Upper lobe of left lung (tissue), 4 donors: Measurements from ENCODE around the gene SLC25A1.

Experiments
- EP300 ChIP-seq, 4 donors: sonication (generic); formaldehyde crosslinking; IDR thresholded peaks; one replicate each; pipeline ENCODE4 v1.5.1; 2017; ENCODE audit warnings: antibody characterized with exemption in 4 of 4, control low read depth in 2 of 4
- POLR2A ChIP-seq, 4 donors: fragments of 450-650 bp; IDR thresholded peaks; one replicate each; pipeline ENCODE4 v1.5.1; 2016 to 2017; ENCODE audit warnings: antibody characterized with exemption in 4 of 4, mild to moderate bottlenecking in 2 of 4
- POLR2AphosphoS5 ChIP-seq, 2 donors: sonication (generic); formaldehyde crosslinking; IDR thresholded peaks; one replicate each; pipeline ENCODE4 v1.5.1; 2017; ENCODE audit warnings: antibody characterized with exemption in 2 of 2
- TF ChIP-seq, protein P1 (sequence below), 6 experiments: fragments of 450-650 bp in 4 of 6; fragments of 200-600 bp in 2 of 6; sonication (generic) in 2 of 6; IDR thresholded peaks; one replicate each; pipeline ENCODE4 v1.5.1; 2016 to 2019; ENCODE audit warnings: antibody characterized with exemption in 6 of 6

DNA sequence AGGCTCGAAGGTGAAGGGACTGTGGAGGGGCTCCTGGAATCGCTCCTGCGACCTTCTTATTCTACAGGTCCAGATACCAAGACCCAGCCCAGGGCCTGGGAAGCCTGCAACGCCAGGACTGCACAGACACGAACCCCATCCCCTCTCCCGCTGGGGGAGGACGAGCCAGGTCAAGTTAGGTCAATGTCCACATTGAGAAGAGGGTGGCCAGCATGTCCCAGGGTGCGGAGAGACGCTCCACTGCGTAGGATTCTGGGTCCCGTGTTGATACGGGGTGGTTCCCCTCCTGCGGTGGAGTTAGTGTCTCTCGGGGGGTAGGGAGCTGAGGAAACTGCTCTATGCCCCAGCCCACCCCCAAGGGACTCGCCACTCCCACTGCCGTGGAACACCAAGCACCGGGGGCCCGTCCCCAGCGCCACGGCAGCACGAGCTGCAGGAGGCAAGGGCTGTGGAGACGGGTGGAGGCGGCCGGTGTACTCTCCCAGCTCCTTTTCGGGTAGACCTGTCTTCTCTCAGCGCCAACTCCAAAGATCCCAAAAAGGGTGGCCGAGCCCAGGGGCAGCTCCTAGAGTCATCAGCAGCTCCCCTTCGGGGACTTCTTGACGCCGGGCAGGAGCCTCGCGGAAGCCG, 30.0 kb downstream of the SLC25A1 start:
- TF ChIP-seq, protein P1, sequence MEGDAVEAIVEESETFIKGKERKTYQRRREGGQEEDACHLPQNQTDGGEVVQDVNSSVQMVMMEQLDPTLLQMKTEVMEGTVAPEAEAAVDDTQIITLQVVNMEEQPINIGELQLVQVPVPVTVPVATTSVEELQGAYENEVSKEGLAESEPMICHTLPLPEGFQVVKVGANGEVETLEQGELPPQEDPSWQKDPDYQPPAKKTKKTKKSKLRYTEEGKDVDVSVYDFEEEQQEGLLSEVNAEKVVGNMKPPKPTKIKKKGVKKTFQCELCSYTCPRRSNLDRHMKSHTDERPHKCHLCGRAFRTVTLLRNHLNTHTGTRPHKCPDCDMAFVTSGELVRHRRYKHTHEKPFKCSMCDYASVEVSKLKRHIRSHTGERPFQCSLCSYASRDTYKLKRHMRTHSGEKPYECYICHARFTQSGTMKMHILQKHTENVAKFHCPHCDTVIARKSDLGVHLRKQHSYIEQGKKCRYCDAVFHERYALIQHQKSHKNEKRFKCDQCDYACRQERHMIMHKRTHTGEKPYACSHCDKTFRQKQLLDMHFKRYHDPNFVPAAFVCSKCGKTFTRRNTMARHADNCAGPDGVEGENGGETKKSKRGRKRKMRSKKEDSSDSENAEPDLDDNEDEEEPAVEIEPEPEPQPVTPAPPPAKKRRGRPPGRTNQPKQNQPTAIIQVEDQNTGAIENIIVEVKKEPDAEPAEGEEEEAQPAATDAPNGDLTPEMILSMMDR (IDR thresholded peaks at IDR 0.05), result no peak
- TF ChIP-seq POLR2A (IDR thresholded peaks at IDR 0.05), result no peak
- TF ChIP-seq EP300 (IDR thresholded peaks at IDR 0.05), result no peak
- TF ChIP-seq POLR2AphosphoS5 (IDR thresholded peaks at IDR 0.05), result no peak
